H1 (cell line): ENCODE results near the gene ABI3. TPM values are rescaled to one million over a fixed set of nuclear protein-coding genes. Genes with fewer than 3 reads are reported as not detected.

Experiments
- CTCF ChIA-PET: fragments of 300-600 bp; sonication (Branson Sonifier 250); formaldehyde crosslinking; loops from one replicate; lab custom pipeline; 2021; ENCODE audit not compliant: partially characterized antibody; lab: Charles Lee
- POLR2A ChIA-PET: fragments of 300-600 bp; sonication (Branson Sonifier 250); formaldehyde crosslinking; loops from one replicate; lab custom pipeline; 2021; ENCODE audit warnings: inconsistent platforms; ENCODE audit not compliant: partially characterized antibody; lab: Charles Lee
- DNase-seq, 2 experiments: peaks; one replicate each; pipeline versions ENCODE4 v3.0.0 to v3.0.0-alpha.2; 2010 to 2022; ENCODE audit warnings: low spot score in 2 of 2, low read depth in 1 of 2, mixed read lengths in 1 of 2
- FAIRE-seq: peaks from 2 replicates; lab custom pipeline; 2011; peaks lifted over from hg19 to GRCh38; lab: Jason Lieb, UNC
- H2AFZ ChIP-seq: 2 replicates; pipeline ENCODE4 v1.8.1; 2012; ENCODE audit warnings: low read length, inconsistent platforms
- H2AK5ac ChIP-seq: 2 replicates; pipeline ENCODE4 v1.6.1; 2013; ENCODE audit warnings: low read depth, low read length
- H2BK120ac ChIP-seq: replicated peaks from 2 replicates; pipeline ENCODE3; 2013; ENCODE audit warnings: low read depth, low read length, inconsistent platforms
- H2BK12ac ChIP-seq: 2 replicates; pipeline ENCODE4 v1.6.1; 2013; ENCODE audit warnings: low read depth, low read length
- H2BK15ac ChIP-seq: 2 replicates; pipeline ENCODE4 v1.6.1; 2013; ENCODE audit warnings: low read length
- H2BK20ac ChIP-seq: 2 replicates; pipeline ENCODE4 v1.6.1; 2013; ENCODE audit warnings: low read length
- H2BK5ac ChIP-seq: 2 replicates; pipeline ENCODE4 v1.6.1; 2013; ENCODE audit warnings: low read depth, low read length
- H3K14ac ChIP-seq: 2 replicates; pipeline ENCODE4 v1.6.1; 2013; ENCODE audit warnings: inconsistent platforms; ENCODE audit not compliant: insufficient read length
- H3K18ac ChIP-seq: 2 replicates; pipeline ENCODE4 v1.6.1; 2013; ENCODE audit warnings: low read length; ENCODE audit errors: extremely low read depth
- H3K23ac ChIP-seq: 2 replicates; pipeline ENCODE4 v1.6.1; 2013; ENCODE audit warnings: inconsistent platforms; ENCODE audit not compliant: insufficient read length
- H3K23me2 ChIP-seq: 2 replicates; pipeline ENCODE4 v1.6.1; 2013; ENCODE audit warnings: low read depth, low read length
- H3K27ac ChIP-seq: 2 replicates; pipeline ENCODE4 v1.6.1; 2011; ENCODE audit warnings: low read depth, low read length, inconsistent platforms
- H3K27me3 ChIP-seq, 4 experiments: replicated peaks in 1 of 4; 1 replicate in 1 of 4; 2 replicates in 3 of 4; pipeline versions ENCODE4 v1.6.1 to v1.8.1; 2011 to 2013; ENCODE audit warnings: low read length in 3 of 4, mild to moderate bottlenecking in 3 of 4, inconsistent platforms in 2 of 4, mixed read lengths in 2 of 4, moderate library complexity in 1 of 4; ENCODE audit not compliant: control insufficient read depth in 3 of 4, insufficient read depth in 3 of 4; ENCODE audit errors: extremely low read depth in 1 of 4
- H3K36me3 ChIP-seq, 4 experiments: 2 replicates each; pipeline versions ENCODE4 v1.6.1 to v1.8.1; 2011 to 2013; ENCODE audit warnings: mild to moderate bottlenecking in 4 of 4, low read length in 3 of 4, moderate library complexity in 2 of 4, control low read depth in 1 of 4, inconsistent platforms in 1 of 4; ENCODE audit not compliant: insufficient read depth in 4 of 4, control insufficient read depth in 2 of 4
- H3K4ac ChIP-seq: replicated peaks from 2 replicates; pipeline ENCODE3; 2013; ENCODE audit warnings: low read length, low read depth, mixed read lengths, inconsistent platforms; ENCODE audit not compliant: insufficient read length
- H3K4me1 ChIP-seq, 4 experiments: replicated peaks in 1 of 4; 1 replicate in 1 of 4; 2 replicates in 3 of 4; pipeline versions ENCODE4 v1.6.1 to v1.8.1; 2011 to 2013; ENCODE audit warnings: low read length in 3 of 4, inconsistent platforms in 2 of 4, mixed read lengths in 1 of 4; ENCODE audit not compliant: insufficient read depth in 4 of 4, control insufficient read depth in 3 of 4
- H3K4me2 ChIP-seq, 2 experiments: 2 replicates each; pipeline versions ENCODE4 v1.6.1 to v1.8.1; 2011 to 2013; ENCODE audit warnings: low read depth in 2 of 2, low read length in 2 of 2, control low read depth in 1 of 2, inconsistent platforms in 1 of 2, mild to moderate bottlenecking in 1 of 2; ENCODE audit not compliant: insufficient read depth in 1 of 2
- H3K4me3 ChIP-seq, 4 experiments: fragments of 200-600, 300-600 bp in 1 of 4; sonication (generic), shearing (Covaris generic), sonication (Bioruptor Twin) in 1 of 4; 2 replicates each; pipeline versions ENCODE4 v1.5.1 to v1.8.1; 2011 to 2016; ENCODE audit warnings: low read length in 4 of 4, low read depth in 3 of 4, control low read depth in 2 of 4, inconsistent platforms in 2 of 4, mild to moderate bottlenecking in 2 of 4, mixed read lengths in 1 of 4, moderate library complexity in 1 of 4; ENCODE audit not compliant: insufficient read depth in 2 of 4; ENCODE audit errors: extremely low read depth in 1 of 4
- H3K56ac ChIP-seq: replicated peaks from 2 replicates; pipeline ENCODE3; 2013; ENCODE audit warnings: low read depth, mild to moderate bottlenecking, mixed read lengths, low read length, inconsistent platforms; ENCODE audit not compliant: insufficient read length
- H3K79me1 ChIP-seq: 2 replicates; pipeline ENCODE4 v1.6.1; 2013; ENCODE audit warnings: low read depth, low read length, control low read depth
- H3K79me2 ChIP-seq, 2 experiments: 2 replicates each; pipeline versions ENCODE4 v1.6.1 to v1.8.1; 2012 to 2013; ENCODE audit warnings: low read length in 2 of 2, mild to moderate bottlenecking in 2 of 2, inconsistent platforms in 1 of 2; ENCODE audit not compliant: insufficient read depth in 2 of 2, control insufficient read depth in 1 of 2
- H3K9ac ChIP-seq, 4 experiments: replicated peaks in 1 of 4; 1 replicate in 1 of 4; 2 replicates in 3 of 4; pipeline versions ENCODE4 v1.6.1 to v1.8.1; 2011 to 2013; ENCODE audit warnings: low read depth in 3 of 4, low read length in 3 of 4, control low read depth in 2 of 4, mild to moderate bottlenecking in 2 of 4, moderate library complexity in 2 of 4, inconsistent platforms in 1 of 4; ENCODE audit errors: extremely low read depth in 1 of 4
- H3K9me3 ChIP-seq, 2 experiments: 2 replicates each; pipeline versions ENCODE4 v1.6.1 to v1.8.1; 2012 to 2013; ENCODE audit warnings: mild to moderate bottlenecking in 2 of 2, moderate library complexity in 2 of 2, control low read depth in 1 of 2, inconsistent platforms in 1 of 2, low read depth in 1 of 2, low read length in 1 of 2, mixed read lengths in 1 of 2; ENCODE audit not compliant: insufficient read depth in 2 of 2
- H4K20me1 ChIP-seq, 2 experiments: replicated peaks in 1 of 2; 2 replicates each; pipeline versions ENCODE3 to v1.8.1; 2011 to 2013; ENCODE audit warnings: inconsistent platforms in 2 of 2, low read length in 2 of 2, mild to moderate bottlenecking in 1 of 2; ENCODE audit not compliant: insufficient read depth in 2 of 2, control insufficient read depth in 1 of 2
- H4K5ac ChIP-seq: 2 replicates; pipeline ENCODE4 v1.6.1; 2013; ENCODE audit warnings: low read length, low read depth, mixed read lengths, inconsistent platforms; ENCODE audit not compliant: insufficient read length
- H4K8ac ChIP-seq: 2 replicates; pipeline ENCODE4 v1.8.0; 2013; ENCODE audit warnings: mild to moderate bottlenecking, moderate library complexity, low read length, inconsistent platforms; ENCODE audit not compliant: insufficient read depth; ENCODE audit errors: extremely low read depth
- H4K91ac ChIP-seq: replicated peaks from 2 replicates; pipeline ENCODE3; 2013; ENCODE audit warnings: low read length, mixed read lengths, inconsistent platforms; ENCODE audit not compliant: insufficient read length
- GABPA ChIP-seq: IDR thresholded peaks from 2 replicates; pipeline ENCODE4 v1.6.1; 2011; ENCODE audit warnings: mild to moderate bottlenecking, low read length, moderate library complexity, borderline replicate concordance; ENCODE audit not compliant: insufficient read depth
- RBBP5 ChIP-seq: IDR thresholded peaks from 2 replicates; pipeline ENCODE4 v1.7.1; 2012; ENCODE audit warnings: low read depth, mild to moderate bottlenecking, inconsistent platforms, low read length, moderate library complexity, borderline replicate concordance
- YY1 ChIP-seq: IDR thresholded peaks from 2 replicates; pipeline ENCODE4 v1.6.1; 2011; ENCODE audit warnings: low read depth, mild to moderate bottlenecking, low read length
- WGBS, 2 experiments: shearing (Covaris generic) in 1 of 2; methylation state at CpG; one replicate each; pipeline versions ENCODE4 v1.1.6 to v1.1.7; 2013 to 2015; ENCODE audit warnings: low lambda C conversion rate in 2 of 2, mixed read lengths in 2 of 2, inconsistent platforms in 1 of 2, low coverage in 1 of 2, missing lambda C conversion rate in 1 of 2; ENCODE audit not compliant: insufficient replicate concordance in 2 of 2, insufficient coverage in 1 of 2, insufficient read length in 1 of 2; ENCODE audit errors: extremely low coverage in 1 of 2, missing lambda C conversion rate in 1 of 2; 5-methylcytosine and 5-hydroxymethylcytosine counted together
- polyA plus RNA-seq, 7 experiments: library from polyadenylated mRNA; depleted of rRNA in 3 of 7; stranded (reverse) in 5 of 7; unstranded in 2 of 7; fragments of >200 nt in 5 of 7; fragments of 200-250 nt in 2 of 7; gene quantifications; 1 replicate in 5 of 7; 2 replicates in 1 of 7; 4 replicates in 1 of 7; pipeline versions ENCODE4 v1.2.1 to v1.2.3, GENCODE V29; 2011 to 2013; ENCODE audit warnings: missing spikeins in 2 of 7, mixed read lengths in 2 of 7
- total RNA-seq: library from RNA; stranded (reverse); fragmentation: NEBNext Ultra II Directional; extraction: Animal tissue kit (Norgen Biotek cat#: 25700); gene quantifications from 2 replicates; pipeline ENCODE4 v1.2.1, GENCODE V29; 2021

ABI3 gene
- total and polyA plus RNA-seq, 2 of the 8 experiments (the other 6 are each of a cell fraction or from before 2014, with no cell fraction given) = 1.3 to 2.5 TPM

- Histone ChIP-seq H2AFZ (no peak overlapping the region), H3K36me3 (no peaks in the 10 kb centered on the region), H4K20me1 (no peaks in the 10 kb centered on the region), H4K5ac (no peak overlapping the region), H2BK15ac (no peak overlapping the region), H3K4me2 (no peak overlapping the region), H3K27ac (no peak overlapping the region), H4K91ac (no peak overlapping the region), H3K23me2 (no peaks in the 10 kb centered on the region), H2BK12ac (no peak overlapping the region), H3K14ac (no peak overlapping the region), H3K27me3 (no peaks in the 10 kb centered on the region), H3K9me3 (no peaks in the 10 kb centered on the region), H4K8ac (no peak overlapping the region), H3K9ac (no peak overlapping the region), H2AK5ac (no peak overlapping the region), H2BK5ac (no peak overlapping the region), H3K4ac (no peak overlapping the region), H3K79me1 (no peaks in the 10 kb centered on the region), H2BK20ac (no peak overlapping the region), H2BK120ac (no peak overlapping the region), H3K79me2 (no peaks in the 10 kb centered on the region), H3K4me3 (no peak overlapping the region), H3K23ac (no peak overlapping the region), H3K18ac (no peak overlapping the region), H3K56ac (no peak overlapping the region), H3K4me1 (peaks cover 2 to 4% (median 4%) of the 10 kb centered on the region in 4 experiments; a peak in 5 of 7 replicates)
- DNase-seq = no peak
- TF ChIP-seq GABPA (no peak), YY1 (no peak), RBBP5 (no peak)
- CTCF ChIA-PET = interaction anchor here (0.8 to 3.7 kb wide), 5 partner anchors 12 to 1559 kb away, joined by 5 to 15 read pairs (median 6); no protein-coding TSS in a partner anchor
- 85% methylated on average over 9 of the region's 9 CpGs; no CpG with 5 or more reads in 1 of the 2 experiments for WGBS, 2 experiments
- POLR2A ChIA-PET = no interaction called here
- no peak for FAIRE-seq
Measured at GRCh38 chr17:49241692-49242397, 31.3 kb downstream of the ABI3 start.
